AG09319 (cell line): ENCODE results near the gene POFUT2.

Experiments used
- DNase-seq: peaks from one replicate; pipeline ENCODE4 v3.0.0-alpha.2; 2010; ENCODE audit warnings: low read depth; ENCODE audit errors: extremely low read depth
- CTCF ChIP-seq: IDR thresholded peaks from 2 replicates; pipeline ENCODE4 v1.5.1; 2011; ENCODE audit warnings: low read depth, mild to moderate bottlenecking, inconsistent platforms, low read length, moderate library complexity

Gene POFUT2

GRCh38 chr21:45324489-45325205 is 37.0 kb upstream of the POFUT2 start:
- no peak for DNase-seq
- no peak for TF ChIP-seq CTCF

GRCh38 chr21:45323487-45324311 is 36.0 kb upstream of the POFUT2 start:
- no peak for TF ChIP-seq CTCF

GRCh38 chr21:45322960-45323461 is 35.3 kb upstream of the POFUT2 start:
- no peak for DNase-seq

More at GRCh38 chr21:45323487-45324311, 36.0 kb upstream of the POFUT2 start:
- no peak for DNase-seq

GRCh38 chr21:45322231-45322959 is 34.7 kb upstream of the POFUT2 start:
- no peak for DNase-seq
- TF ChIP-seq CTCF = no peak

More at GRCh38 chr21:45322960-45323461, 35.3 kb upstream of the POFUT2 start:
- TF ChIP-seq CTCF = no peak; the same call in 1 of the 2 replicates

- no peak for DNase-seq
- TF ChIP-seq CTCF = no peak
Measured at GRCh38 chr21:45320261-45321025, 32.7 kb upstream of the POFUT2 start.

GRCh38 chr21:45319461-45320211 is 31.9 kb upstream of the POFUT2 start:
- no peak for TF ChIP-seq CTCF
- no peak for DNase-seq
